K562 (cell line): Measurements from ENCODE around the gene ATL3. TPM values are rescaled to one million over a fixed set of nuclear protein-coding genes. Genes with fewer than 3 reads are reported as not detected.

Experiments
- AFF1 ChIP-seq, 2 experiments: fragments of 450-650 bp; IDR thresholded peaks; 2 replicates each; pipeline ENCODE4 v1.6.1; 2018; ENCODE audit warnings: mild to moderate bottlenecking in 2 of 2, low read depth in 1 of 2; ENCODE audit not compliant: partially characterized antibody in 2 of 2
- ATF1 ChIP-seq, 2 experiments: fragments of 450-650 bp in 1 of 2; IDR thresholded peaks; 2 replicates each; pipeline ENCODE4 v1.6.1; 2016; ENCODE audit warnings: missing compliant biosample characterization in 1 of 2, missing genetic modification characterization in 1 of 2
- MLLT1 ChIP-seq, 2 experiments: fragments of 450-650 bp; IDR thresholded peaks; 2 replicates each; pipeline ENCODE4 v1.6.1; 2016
- POLR3G ChIP-seq: IDR thresholded peaks from 2 replicates; pipeline ENCODE4 v1.6.1; 2011; ENCODE audit not compliant: insufficient read length, insufficient replicate concordance; ENCODE audit errors: extremely low read depth
- RAD21 ChIP-seq, 2 experiments: fragments of 250-450 bp in 1 of 2; fragments of 450-650 bp in 1 of 2; sonication (Bioruptor Pico) in 1 of 2; formaldehyde crosslinking in 1 of 2; IDR thresholded peaks in 1 of 2; conservative IDR thresholded peaks in 1 of 2; 2 replicates each; pipeline versions ENCODE4 v1.4.0 to v1.8.0; 2020 to 2022; ENCODE audit warnings: mild to moderate bottlenecking in 2 of 2, moderate library complexity in 1 of 2
- TCF3 ChIP-seq: sonication (generic); formaldehyde crosslinking; IDR thresholded peaks from 2 replicates; pipeline ENCODE4 v1.4.0; 2020; ENCODE audit warnings: mild to moderate bottlenecking, missing genetic modification reagents
- ZNF740 ChIP-seq, 3 experiments: fragments of 200-800 bp in 1 of 3; sonication (Bioruptor generic) in 1 of 3; sonication (generic) in 1 of 3; formaldehyde crosslinking in 1 of 3; IDR thresholded peaks; 2 replicates each; pipeline versions ENCODE4 v1.6.1 to v1.8.0; 2016 to 2022; ENCODE audit warnings: mild to moderate bottlenecking in 2 of 3, missing compliant biosample characterization in 2 of 3, missing genetic modification characterization in 2 of 3, missing genetic modification reagents in 1 of 3
- polyA plus RNA-seq, 8 experiments: library from polyadenylated mRNA; depleted of rRNA in 4 of 8; stranded (reverse) in 5 of 8; unstranded in 3 of 8; fragments of >200 nt; fragmentation: Nextera tagmentation in 2 of 8; fragmentation: Illumina TruSeq in 1 of 8; extraction: Ambion mirVana in 2 of 8; extraction: Trizol in 1 of 8; gene quantifications; 2 replicates each; pipeline versions ENCODE4 v1.2.1 to v1.2.3, GENCODE V29; 2011 to 2014; ENCODE audit warnings: inconsistent platforms in 1 of 8, missing spikeins in 1 of 8
- total RNA-seq, 7 experiments: library from RNA; depleted of rRNA in 6 of 7; stranded (reverse); fragments of >200 nt in 6 of 7; fragmentation: Illumina TruSeq in 2 of 7; extraction: Trizol in 2 of 7; gene quantifications; 2 replicates each; pipeline versions ENCODE4 v1.2.1 to v1.2.3, GENCODE V29; 2011 to 2021; ENCODE audit warnings: low replicate concordance in 1 of 7

The ATL3 gene
- total and polyA plus RNA-seq, 9 of the 15 experiments (the other 6 are each of a cell fraction or from before 2014, with no cell fraction given), result 18.2 to 39.8 (median 23.9) TPM

GRCh38 chr11:63592975-63593395, 78.2 kb downstream of the ATL3 start (continued):
- TF ChIP-seq RAD21 (CRISPR knock-in tag; conservative IDR thresholded peaks at IDR 0.05 in 1 of 2, IDR thresholded peaks at IDR 0.05 in 1 of 2) (peak; percentile 21 to 76; a peak in 3 of 4 replicates), ZNF740 (CRISPR knock-in tag; IDR thresholded peaks at IDR 0.05) (no peak), ZNF740 (tag; IDR thresholded peaks at IDR 0.05) (no peak), POLR3G (no peak), ATF1 (CRISPR knock-in tag; IDR thresholded peaks at IDR 0.05) (no peak), ATF1 (tag; IDR thresholded peaks at IDR 0.05) (0 out of 2 replicates have a peak, but pooled peaks have one; percentile 45), TCF3 (peak; percentile 19; the same call in 1 of the 2 replicates), MLLT1 (IDR thresholded peaks at IDR 0.05) (no peak), AFF1 (IDR thresholded peaks at IDR 0.05; ENCODE audit: low read depth in 1 of 2, partially characterized antibody in 2 of 2) (peak in 1 of 2 experiments; percentile 59)
